Measurements from ENCODE around the gene SHROOM2.
"Not testable (repeated sequence)": the region's sequence is repeated elsewhere in the genome, so short reads cannot be mapped to it uniquely, and the experiment has no call there.

SHROOM2 gene, protein sequence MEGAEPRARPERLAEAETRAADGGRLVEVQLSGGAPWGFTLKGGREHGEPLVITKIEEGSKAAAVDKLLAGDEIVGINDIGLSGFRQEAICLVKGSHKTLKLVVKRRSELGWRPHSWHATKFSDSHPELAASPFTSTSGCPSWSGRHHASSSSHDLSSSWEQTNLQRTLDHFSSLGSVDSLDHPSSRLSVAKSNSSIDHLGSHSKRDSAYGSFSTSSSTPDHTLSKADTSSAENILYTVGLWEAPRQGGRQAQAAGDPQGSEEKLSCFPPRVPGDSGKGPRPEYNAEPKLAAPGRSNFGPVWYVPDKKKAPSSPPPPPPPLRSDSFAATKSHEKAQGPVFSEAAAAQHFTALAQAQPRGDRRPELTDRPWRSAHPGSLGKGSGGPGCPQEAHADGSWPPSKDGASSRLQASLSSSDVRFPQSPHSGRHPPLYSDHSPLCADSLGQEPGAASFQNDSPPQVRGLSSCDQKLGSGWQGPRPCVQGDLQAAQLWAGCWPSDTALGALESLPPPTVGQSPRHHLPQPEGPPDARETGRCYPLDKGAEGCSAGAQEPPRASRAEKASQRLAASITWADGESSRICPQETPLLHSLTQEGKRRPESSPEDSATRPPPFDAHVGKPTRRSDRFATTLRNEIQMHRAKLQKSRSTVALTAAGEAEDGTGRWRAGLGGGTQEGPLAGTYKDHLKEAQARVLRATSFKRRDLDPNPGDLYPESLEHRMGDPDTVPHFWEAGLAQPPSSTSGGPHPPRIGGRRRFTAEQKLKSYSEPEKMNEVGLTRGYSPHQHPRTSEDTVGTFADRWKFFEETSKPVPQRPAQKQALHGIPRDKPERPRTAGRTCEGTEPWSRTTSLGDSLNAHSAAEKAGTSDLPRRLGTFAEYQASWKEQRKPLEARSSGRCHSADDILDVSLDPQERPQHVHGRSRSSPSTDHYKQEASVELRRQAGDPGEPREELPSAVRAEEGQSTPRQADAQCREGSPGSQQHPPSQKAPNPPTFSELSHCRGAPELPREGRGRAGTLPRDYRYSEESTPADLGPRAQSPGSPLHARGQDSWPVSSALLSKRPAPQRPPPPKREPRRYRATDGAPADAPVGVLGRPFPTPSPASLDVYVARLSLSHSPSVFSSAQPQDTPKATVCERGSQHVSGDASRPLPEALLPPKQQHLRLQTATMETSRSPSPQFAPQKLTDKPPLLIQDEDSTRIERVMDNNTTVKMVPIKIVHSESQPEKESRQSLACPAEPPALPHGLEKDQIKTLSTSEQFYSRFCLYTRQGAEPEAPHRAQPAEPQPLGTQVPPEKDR (N-terminal part only)

DNA sequence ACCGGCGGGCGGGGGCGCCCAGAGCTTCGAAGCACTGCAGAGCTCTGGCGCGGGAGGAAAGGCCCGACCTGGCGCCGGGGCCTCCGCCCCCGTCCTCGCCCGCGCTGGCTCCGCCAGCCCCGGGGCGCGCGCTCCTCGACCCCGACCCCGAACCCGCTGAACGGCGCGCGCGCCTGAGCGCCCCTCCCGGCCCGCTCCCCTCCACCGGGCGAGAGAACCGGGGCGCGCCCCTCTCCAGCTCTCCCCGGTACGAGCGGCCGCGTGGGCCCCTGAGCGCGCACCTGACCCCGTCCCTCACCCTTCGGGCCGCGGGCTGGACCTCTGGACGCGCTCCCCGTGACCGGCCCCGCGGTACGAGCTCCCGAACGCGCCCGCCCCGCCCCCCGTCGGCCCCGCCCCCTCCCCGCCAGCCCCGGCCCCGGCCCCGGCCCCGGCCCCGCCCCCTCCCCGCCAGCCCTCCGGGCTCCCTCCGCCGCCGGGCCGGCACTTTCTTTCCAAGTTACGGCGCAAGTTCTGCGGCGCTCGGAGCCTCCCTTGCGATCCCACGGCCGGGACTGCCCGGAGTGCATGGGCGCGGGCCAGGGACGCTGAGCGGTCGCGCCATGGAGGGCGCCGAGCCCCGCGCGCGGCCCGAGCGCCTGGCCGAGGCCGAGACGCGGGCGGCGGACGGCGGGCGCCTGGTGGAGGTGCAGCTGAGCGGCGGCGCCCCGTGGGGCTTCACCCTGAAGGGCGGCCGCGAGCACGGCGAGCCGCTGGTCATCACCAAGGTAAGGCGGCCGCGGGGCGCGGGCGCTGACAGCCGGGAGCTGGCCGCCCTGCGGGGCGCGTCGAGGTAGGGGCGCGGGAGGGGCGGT, at the start of gene SHROOM2:
Gene SHROOM2, plus strand, starts transcription at position 486 of the 854 bp plus-strand sequence. Its CDS starts 117 bp downstream, at position 603.
- DNase-seq (ENCODE audit: low read depth): no peak

DNA sequence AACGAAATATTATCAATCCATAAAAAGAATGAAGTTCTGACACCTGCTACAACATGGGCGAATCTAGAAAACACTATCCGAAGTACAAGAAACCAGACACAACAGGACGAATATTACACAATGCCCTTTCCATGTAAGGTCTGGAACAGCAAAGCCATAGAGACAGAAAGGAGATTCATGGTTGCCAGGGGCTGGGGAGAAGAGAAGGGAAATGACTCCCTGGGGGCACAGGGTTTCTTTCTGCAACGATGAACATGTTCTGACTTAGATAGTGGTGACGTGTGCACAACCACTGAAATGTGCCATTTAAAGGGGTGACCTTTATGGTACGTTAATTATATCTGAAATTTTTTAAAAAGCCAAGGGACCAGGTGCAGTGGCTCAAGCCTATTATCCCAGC, 48.9 kb upstream of the SHROOM2 start:
- DNase-seq (ENCODE audit: low read depth): no peak

DNA sequence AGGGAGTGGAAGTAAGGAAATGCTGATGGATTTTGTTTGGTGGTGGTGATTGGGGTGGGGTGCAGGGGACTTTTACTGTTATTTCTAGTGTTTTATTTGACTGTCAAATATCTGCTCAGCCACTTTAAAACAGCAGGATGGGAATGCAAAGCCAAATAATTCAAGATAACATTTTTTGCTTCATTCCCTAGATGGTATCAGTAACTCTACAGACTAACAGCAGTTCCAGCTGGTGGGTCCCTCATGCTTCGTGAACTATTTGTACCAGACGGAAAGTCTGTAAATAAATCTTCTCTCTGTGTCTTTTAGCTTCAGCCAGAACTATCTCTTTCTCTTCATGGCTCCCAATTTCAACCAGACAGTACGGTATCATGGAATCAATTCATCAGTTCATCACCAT, 48.1 kb upstream of the SHROOM2 start:
- no peak for DNase-seq (ENCODE audit: low read depth)

DNA sequence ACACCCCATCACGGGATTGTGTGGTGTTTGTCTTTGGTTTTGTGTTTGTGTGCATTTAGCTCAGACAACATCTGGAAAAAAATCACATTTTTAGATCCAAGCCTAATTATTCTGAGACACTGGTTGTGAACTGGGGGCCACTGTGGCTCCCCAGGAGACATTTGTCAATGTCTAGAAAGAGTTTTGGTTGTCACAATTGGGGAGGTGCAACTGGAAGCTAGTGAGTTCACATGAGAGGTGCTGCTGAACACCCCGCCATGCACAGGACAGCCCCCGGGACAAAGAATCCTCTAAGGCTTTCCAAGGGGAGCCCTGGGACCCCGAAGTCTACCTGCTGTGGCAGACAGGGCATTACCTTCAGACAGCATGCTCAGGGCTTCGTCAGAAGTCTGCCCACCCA, 47.1 kb upstream of the SHROOM2 start:
- DNase-seq (ENCODE audit: low read depth): no peak

DNA sequence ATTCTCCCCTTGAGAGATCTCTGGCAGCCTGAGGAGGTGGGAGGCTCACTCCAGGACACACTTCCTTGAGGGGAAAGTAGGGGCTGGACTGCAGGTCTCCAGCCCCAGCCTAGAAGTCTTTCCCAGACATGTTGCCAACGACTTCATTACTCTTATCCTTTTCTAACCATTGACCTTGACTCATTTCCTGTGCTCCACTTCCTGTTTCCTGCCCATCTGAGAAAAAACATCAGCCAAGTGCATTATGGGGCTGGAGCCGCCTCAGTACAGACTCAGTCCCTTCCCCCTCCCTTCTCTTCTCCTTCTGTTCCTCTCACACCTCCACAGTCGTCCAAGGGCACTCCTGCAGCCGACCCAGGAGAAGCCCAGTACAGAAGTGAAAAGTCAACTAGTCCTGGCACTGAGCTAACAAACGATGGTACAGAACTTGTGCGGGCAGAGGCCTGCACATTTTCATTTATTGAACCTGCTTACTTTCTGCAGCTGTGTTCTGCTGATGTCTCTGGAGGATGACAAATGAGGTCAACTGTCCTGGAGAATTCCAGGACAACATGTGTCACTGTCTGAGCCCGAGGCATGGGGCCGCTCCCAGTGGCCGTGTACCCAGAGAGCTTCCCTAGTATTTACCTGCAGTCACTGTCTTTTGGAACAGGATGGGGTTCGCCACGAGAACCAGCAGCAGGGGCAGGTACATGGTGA, 40.7 kb upstream of the SHROOM2 start:
- no peak for DNase-seq (ENCODE audit: low read depth)

DNA sequence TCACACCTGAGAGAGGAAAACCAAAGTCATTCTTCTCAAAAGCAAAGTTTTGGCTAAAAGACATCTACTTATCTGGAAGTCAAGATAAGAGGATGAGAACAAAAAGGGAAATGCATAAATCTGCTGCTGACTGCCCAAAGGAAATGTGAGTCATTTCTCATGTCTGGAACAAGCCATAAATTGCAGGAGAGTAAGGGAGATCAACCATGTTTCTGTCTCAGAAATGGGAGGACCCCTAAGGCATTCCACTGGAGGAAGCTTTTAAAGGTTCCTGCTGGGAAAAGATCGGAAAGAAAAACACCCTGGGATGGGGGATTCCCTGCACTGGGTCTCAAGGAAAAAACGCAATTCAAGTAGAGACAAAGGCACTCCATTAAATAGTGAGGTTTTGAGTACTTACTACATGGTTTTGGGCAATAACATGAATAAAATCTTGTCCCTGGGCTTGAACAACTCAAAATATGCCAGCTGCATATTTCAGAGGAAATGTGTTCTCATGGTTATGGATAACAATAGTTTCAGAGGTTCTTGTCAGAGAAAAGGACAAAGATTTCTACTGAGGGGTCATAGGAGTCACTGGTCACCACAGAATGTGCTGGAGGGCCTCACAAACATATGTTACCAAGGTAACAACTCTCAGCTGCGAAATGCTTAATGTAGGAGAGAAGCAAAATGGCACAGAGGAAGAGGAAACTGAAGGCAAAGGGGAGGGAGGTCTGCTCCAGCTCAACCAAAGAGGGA, 39.9 kb upstream of the SHROOM2 start:
- DNase-seq (ENCODE audit: low read depth): peak; percentile 7

DNA sequence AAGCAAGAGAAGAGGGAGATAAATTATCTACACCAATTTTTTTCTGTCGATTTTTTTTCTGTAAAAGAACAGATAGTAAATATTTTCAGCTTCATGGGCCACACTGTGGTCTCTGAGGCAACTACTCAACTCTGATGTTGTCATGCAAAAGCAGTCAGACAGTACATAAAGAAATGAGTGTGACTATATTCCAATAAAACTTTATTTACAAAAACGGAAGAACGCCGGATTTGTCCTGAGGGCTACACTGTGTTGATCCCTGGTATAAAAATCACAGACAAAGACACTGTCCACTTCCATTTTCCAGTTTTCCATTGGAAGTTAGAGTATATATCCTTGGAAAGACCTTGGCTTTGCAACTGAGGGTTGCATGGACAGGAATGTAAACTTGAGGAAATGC, 38.6 kb upstream of the SHROOM2 start:
- no peak for DNase-seq (ENCODE audit: low read depth)

DNA sequence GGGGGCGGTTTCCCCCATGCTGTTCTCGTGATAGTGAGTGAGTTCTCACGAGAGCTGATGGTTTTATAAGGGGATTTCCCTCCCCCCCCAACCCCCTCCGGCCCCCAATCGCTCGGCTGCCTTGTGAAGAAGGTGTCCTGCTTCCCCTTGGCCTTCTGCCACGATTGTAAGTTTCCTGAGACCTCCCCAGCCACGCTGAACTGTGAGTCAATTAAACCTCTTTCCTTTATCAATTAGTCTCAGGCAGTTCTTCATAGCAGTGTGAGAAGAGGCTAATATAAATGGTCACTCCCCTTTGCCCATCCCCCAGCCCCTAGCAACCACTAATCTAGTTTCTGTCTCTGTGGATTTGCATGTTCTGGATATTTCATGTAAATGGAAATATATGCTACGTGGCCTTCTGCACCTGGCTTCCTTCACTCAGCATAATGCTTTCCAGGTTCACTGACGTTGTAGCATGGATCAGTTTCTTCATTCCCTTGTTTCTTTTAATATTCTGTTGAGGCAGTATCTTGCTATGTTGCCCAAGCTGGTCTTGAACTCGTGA, 37.0 kb upstream of the SHROOM2 start:
- no peak for DNase-seq (ENCODE audit: low read depth)

DNA sequence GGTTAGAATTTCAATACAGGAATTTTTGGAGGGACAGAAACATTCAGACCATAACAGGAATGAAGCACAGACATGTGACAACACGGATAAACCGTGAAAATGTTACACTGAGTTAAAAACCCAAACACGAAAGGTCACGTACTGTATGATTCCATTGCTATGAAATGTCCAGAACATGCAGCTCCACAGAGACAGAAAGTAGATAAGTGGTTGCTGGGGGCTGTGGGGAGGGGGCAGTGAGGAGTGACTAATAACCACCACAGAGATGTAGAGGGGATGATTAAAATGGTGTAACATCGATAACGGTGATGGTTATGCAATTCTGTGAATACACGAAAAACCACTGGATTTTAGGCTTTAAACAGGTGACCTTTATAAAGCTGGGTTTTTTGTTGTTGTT, 28.9 kb upstream of the SHROOM2 start:
- DNase-seq (ENCODE audit: low read depth): no peak

DNA sequence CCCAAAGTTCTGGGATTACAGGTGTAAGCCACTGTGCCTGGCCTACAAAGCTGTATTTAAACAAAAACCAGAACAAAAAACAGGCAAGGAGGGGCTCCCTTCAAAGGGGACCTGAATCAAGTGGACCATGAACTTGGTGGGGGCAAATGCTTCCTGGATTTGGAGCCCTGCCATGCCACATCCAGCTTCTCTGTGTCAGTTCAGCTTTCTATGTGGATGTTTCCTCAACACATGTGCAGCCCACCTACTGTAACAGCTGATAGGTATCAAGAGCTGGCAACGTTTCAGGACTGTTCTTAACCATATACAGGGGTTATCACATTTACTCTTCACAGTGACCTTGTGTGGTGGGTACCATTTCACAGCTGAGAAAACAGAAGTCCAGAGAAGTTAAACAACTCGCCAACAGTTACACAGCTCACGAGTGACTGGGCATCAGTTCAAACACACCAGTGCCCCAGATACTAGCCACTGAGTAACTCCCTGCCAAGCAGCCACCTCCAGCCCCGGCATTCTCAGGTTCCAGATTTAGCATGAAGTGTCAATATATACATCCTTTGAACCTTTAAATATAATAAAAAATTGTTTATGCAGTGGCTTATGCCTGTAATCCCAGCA, 28.1 kb upstream of the SHROOM2 start:
- DNase-seq (ENCODE audit: low read depth): no peak

DNA sequence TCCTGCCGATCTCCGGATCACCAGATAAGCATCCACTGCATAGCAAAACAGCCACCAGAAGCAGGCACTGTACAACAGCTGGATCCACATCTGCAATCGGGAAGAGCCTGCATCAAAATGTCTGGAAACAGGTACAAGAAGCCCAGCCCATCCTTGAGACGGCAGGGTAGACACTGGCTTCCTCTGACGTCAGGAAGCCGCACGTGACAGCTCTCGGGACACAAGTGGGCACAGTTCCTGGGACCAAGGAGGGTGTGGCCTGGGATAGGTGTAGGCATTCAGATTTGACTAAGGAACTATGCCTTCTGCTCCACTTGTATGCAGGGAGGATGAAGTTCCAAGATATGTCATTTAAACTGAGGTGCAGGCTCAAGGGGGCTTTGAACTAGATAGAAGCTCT, 26.9 kb upstream of the SHROOM2 start:
- DNase-seq (ENCODE audit: low read depth): no peak

DNA sequence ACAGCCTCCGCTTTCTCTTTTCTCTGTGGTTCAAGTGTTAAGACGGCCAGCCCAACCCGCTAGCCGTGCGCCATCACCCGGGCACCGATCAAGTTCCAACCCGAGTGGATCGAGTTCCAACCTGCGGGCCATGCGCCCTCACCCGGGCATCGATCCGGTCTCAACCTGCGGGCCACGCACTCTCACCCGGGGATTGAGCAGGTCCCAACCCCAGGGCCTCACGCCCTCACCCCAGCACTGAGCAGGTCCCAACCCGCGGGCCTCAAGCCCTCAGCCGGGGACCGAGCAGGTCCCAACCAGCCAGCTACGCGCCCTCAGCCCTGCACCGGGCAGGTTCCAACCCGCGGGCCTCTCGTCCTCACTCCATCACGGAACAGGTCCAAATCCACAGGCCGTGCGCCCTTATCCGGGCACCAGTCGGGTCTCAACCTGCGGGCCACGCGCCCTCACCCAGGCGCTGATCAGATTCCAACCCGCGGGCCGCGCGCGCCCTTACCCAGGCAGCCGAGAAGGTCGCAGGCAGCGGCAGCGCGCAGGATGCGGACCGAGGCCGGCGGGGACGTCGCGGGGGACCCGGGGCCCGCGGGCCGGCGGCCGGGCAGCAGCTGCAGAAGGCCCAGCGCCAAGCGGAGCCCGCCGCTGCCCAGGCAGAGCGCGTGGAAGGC, 21.0 kb upstream of the SHROOM2 start:
- DNase-seq (ENCODE audit: low read depth): no peak

DNA sequence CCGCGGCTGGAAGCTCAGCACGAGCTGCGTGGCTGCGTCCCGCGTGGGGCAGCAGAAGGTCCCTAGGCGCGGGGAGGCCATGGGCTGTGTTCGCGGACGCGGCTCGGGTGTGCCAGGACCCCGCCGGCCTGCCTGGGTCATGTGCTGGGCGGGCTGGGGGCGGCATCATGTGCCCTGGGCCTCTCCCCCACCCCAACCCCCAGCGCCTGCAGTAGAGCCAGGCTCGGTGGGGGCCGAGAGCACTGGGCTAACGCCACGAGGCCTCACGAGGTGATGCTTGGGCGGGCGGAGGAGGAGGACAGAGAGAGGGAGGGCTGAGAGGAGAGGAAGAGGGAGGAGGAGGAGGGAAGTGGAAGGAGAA, 20.5 kb upstream of the SHROOM2 start, which contains the start of gene GPR143:
Gene GPR143, minus strand, starts transcription at position 111 of the 361 bp plus-strand sequence. Its CDS starts 30 bp downstream, at position 81.
- no peak for DNase-seq (ENCODE audit: low read depth)

DNA sequence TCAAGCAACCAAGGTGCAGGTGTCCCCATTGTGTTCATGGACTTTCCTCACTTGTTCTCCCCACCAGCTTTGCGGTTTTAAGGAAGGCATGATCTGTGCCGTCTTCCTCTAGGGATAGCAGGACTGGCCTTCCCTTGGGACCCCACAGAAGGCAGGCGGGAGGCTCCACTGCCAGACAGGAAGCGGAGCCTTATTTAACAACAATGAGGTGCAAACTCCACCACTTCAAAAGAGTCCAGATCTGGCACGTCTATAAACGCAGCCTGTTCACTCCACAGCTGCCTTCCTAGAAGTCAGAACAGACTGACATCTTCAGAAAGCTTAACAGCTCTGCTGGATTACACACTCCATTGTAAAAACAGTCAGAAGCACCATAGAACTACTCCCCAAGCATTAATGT, 18.9 kb upstream of the SHROOM2 start:
- no peak for DNase-seq (ENCODE audit: low read depth)

DNA sequence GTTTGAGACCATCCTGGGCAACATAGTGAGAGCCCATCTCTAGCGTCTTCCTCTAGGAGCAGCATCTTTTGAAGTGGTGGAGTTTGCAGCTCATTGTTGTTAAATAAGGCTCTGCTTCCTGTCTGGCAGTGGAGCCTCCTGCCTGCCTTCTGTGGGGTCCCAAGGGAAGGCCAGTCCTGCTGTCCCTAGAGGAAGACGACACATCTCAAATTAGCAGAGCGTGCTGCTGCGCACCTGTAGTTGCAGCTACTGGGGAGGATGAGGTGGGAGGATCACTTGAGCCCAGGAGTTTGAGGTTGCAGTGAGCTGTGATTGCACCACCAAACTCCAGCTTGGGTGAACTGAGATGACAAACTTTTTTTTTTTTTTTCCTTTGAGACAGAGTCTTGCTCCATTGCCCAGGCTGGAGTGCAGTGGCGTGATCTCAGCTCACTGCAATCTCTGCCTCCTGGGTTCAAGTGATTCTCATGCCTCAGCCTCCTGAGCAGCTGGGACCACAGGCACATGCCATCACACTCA, 17.8 kb upstream of the SHROOM2 start:
- DNase-seq (ENCODE audit: low read depth): not testable (repeated sequence)

DNA sequence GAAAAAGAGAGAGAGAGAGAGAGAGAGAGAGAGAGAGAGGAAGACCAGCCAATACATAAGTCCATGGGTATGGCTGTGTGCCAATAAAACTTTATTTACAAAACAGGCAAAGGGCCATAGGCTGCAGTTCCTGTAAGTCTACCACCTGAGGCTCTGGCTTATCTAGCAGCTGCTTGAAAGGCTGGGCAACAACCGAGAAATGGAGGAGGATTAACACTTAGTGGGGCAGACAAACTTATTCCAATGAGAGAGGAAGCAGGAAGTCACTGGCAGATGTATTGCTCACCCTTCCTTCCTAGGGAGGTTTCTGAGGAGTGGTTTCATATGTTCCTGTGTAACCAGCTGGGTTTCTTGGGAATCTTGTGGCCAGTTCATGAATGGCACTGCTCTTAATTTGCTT, 15.9 kb upstream of the SHROOM2 start:
- no peak for DNase-seq (ENCODE audit: low read depth)

DNA sequence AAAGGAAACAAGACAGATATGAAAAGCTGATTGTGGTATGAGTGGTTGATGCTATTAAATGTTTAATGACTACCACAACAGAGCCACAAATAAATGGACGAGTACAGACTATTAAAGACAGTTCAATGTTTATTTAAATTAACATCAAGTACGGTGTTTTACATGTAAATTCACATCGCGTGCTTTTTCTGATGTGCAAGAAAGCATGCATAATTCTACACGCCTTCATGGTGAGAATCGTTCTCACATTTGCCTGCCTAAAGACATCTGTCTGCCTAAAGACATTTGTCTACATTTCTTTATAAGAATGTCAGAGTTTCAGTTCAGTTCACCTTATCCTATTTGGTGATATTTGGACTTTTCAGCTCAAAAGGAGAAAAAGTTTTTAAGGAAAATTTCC, 13.3 kb upstream of the SHROOM2 start:
- no peak for DNase-seq (ENCODE audit: low read depth)

DNA sequence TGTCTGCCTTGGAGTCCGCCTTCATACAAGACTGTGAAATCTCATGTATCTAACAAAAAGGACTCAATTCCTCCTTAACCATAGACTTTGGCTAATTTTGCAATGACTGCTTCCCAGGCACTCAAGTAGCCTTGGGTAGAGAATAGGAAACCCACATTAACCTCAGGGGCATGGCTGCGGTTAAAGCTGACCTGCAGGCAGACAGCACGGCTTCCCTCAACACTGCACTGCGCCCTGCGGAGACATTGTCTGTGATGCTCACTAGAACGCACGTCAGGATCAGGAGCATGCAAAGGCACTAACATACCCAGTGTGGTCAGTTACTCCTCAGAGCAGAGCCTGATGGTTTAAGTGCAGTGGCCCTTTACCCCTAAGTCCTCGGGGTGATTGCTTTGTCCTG, 10.3 kb upstream of the SHROOM2 start:
- no peak for DNase-seq (ENCODE audit: low read depth)

Measured in GM04504 (cell line).